Prostate gland (tissue), 2 donors: ENCODE results near the gene PDF.

Experiments
- CTCF ChIP-seq, 4 experiments: fragments of 200-600 bp in 2 of 4; fragments of 450-650 bp in 2 of 4; sonication (generic) in 2 of 4; IDR thresholded peaks; 1 replicate in 3 of 4; 2 replicates in 1 of 4; pipeline ENCODE4 v1.5.1; 2016 to 2019; ENCODE audit warnings: antibody characterized with exemption in 4 of 4, mild to moderate bottlenecking in 2 of 4, moderate library complexity in 2 of 4
- POLR2A ChIP-seq: fragments of 450-650 bp; IDR thresholded peaks from one replicate; pipeline ENCODE4 v1.6.1; 2016; ENCODE audit warnings: antibody characterized with exemption, mild to moderate bottlenecking
- POLR2AphosphoS5 ChIP-seq: sonication (generic); formaldehyde crosslinking; IDR thresholded peaks from one replicate; pipeline ENCODE4 v1.6.1; 2017; ENCODE audit warnings: antibody characterized with exemption

DNA sequence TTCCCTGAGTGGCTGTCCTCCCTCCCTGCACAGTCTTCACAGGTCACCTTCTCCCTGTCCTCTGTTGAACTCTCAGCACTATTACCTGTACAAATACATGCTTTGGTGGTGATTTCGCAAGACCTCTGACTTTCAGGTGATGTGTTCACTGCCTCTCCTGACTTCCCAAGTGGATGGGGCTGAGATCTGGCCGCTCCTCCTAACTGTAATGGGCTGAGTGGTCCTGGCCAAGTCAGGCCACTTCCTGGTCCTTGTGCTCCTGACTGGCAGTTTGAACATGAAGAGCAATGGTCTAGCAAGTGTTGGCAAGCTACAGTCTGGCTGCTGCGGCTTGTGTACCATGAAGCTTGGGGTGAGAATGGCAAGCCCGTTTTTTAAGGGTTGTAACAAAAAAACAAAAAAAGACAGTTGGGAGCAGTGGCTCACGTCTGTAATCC lies 32.9 kb upstream of the PDF start:
- TF ChIP-seq CTCF (IDR thresholded peaks at IDR 0.05) (no peak), POLR2A (no peak), POLR2AphosphoS5 (no peak)
